ENCODE data around the gene CHORDC1. TPM values are rescaled to one million over a fixed set of nuclear protein-coding genes. Genes with fewer than 3 reads are reported as not detected.
"Not testable (repeated sequence)": the region's sequence is repeated elsewhere in the genome, so short reads cannot be mapped to it uniquely, and the experiment has no call there.

The CHORDC1 gene
- total RNA-seq, 2 experiments from 2014 or later, result 108 to 114 TPM

DNA sequence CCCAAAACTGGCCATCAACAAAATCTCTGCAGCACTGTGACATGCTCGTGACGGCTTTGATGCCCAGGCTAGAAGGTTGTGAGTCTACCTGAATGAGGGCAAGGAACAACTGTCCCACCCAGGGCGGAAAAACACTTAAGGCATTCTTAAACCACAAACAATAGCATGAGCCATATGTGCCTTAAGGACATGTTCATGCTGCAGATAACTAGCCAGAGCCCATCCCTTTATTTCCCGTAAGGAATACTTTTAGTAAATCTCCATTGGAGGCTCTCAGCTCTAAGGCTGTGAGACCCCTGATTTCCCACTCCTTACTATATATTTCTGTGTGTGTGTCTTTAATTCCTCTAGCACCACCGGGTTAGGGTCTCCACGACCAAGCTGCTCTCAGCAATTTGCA is 3.4 kb downstream of the CHORDC1 start:
- ChIA-PET CTCF (no interaction called here), POLR2A (no interaction called here)

GRCh38 chr11:90218606-90219005 is 4.2 kb downstream of the CHORDC1 start:
- POLR2A ChIA-PET, result no interaction called here
- CTCF ChIA-PET, result no interaction called here

DNA sequence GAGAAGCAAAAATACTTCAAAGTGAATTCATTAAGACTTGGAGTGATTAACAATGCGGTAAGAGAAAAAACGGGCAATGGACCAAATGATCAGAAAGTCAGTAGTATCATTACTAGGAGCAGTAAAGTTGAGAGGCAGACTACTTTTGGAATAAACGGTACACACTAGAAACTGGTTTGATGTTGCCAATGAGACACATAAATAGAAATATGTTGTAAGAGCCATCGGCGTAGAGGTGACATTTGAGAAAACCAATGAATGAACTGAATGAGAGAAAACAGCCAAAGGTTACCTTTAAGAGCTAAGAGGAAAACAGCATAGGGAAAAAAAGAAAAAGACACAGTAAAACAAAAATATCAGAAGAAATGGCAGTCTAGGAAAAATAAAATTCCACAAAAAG is 6.2 kb downstream of the CHORDC1 start:
- POLR2A ChIA-PET, result no interaction called here
- CTCF ChIA-PET, result no interaction called here

GRCh38 chr11:90213322-90213721 is 9.5 kb downstream of the CHORDC1 start:
- POLR2A ChIA-PET, result no interaction called here

DNA sequence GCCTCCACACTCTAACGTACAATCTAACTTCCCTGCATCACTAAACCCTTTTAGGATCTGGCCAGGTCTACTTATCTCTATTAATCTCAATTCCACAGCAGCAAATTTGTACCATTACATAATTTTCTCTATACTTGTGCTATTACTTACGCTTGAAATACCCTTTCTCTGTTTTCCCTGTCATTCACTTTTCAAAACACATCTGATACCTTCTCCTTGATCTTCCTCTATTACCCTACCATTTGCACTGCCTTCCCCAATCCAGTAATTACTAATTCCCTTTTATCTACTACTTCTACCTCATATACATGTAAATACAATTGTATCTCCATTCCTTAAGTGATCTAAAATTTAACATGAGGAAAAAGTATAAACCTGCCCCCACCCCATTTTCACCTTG is 14.0 kb downstream of the CHORDC1 start:
- CTCF ChIA-PET, result no interaction called here
- POLR2A ChIA-PET, result no interaction called here

More at GRCh38 chr11:90213322-90213721, 9.5 kb downstream of the CHORDC1 start:
- CTCF ChIA-PET, result no interaction called here

GRCh38 chr11:90207992-90208391 is 14.9 kb downstream of the CHORDC1 start:
- CTCF ChIA-PET, POLR2A ChIA-PET: not testable (repeated sequence)

GRCh38 chr11:90204832-90205646 is 17.8 kb downstream of the CHORDC1 start:
- CTCF ChIA-PET, result interaction anchor here (0.9 to 1.4 kb wide), 5 partner anchors 9 to 100 kb away, joined by 3 to 7 read pairs (median 3); no protein-coding TSS in a partner anchor
- POLR2A ChIA-PET, result no interaction called here

GRCh38 chr11:90204407-90204806 is 18.4 kb downstream of the CHORDC1 start:
- POLR2A ChIA-PET, result no interaction called here
- CTCF ChIA-PET, result interaction anchor here (0.9 to 1.4 kb wide), 5 partner anchors 8 to 100 kb away, joined by 3 to 7 read pairs (median 3); no protein-coding TSS in a partner anchor

- ChIA-PET POLR2A (no interaction called here), CTCF (no interaction called here)
Observed at GRCh38 chr11:90202342-90202741, 20.5 kb downstream of the CHORDC1 start.

- ChIA-PET CTCF (no interaction called here), POLR2A (interaction anchor here (1.3 kb wide), 1 partner anchor 26 kb away, joined by 3 read pairs; the partner anchor contains the start of gene CHORDC1)
Observed at GRCh38 chr11:90197377-90197776, 25.5 kb downstream of the CHORDC1 start.

- POLR2A ChIA-PET, result no interaction called here
- CTCF ChIA-PET, result no interaction called here
Observed at GRCh38 chr11:90192869-90193582, 29.8 kb downstream of the CHORDC1 start.

DNA sequence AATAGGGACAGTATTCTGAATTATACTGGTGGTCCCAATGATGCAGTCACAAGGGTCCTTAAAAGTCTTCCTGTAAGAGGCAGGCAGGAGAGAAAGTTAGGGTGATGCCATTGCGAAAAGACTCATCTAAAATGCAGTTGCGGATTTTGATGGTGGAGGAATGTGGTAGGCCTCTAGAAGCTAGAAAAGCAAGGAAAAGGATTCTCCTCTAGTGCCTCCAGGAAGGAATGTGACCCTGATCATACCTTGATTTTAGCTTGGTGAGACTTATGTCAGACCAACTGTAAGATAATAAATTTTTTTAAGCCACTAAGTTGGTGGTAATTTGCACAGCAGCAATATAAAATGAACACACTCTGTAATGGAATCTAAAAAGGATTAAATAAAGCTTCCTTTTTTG is 33.8 kb downstream of the CHORDC1 start:
- ChIA-PET POLR2A (interaction anchor here (0.7 kb wide), 1 partner anchor 34 kb away, joined by 3 read pairs; no protein-coding TSS in a partner anchor), CTCF (interaction anchor here (0.8 kb wide), 1 partner anchor 34 kb away, joined by 3 read pairs; the partner anchor contains the start of gene CHORDC1)

- POLR2A ChIA-PET, result no interaction called here
- CTCF ChIA-PET, result no interaction called here
Observed at GRCh38 chr11:90187839-90188238, 35.0 kb downstream of the CHORDC1 start.

- POLR2A ChIA-PET, result no interaction called here
- CTCF ChIA-PET, result no interaction called here
Observed at GRCh38 chr11:90179923-90180322, 42.9 kb downstream of the CHORDC1 start.

GRCh38 chr11:90178751-90179150 is 44.1 kb downstream of the CHORDC1 start:
- ChIA-PET POLR2A (no interaction called here), CTCF (no interaction called here)

DNA sequence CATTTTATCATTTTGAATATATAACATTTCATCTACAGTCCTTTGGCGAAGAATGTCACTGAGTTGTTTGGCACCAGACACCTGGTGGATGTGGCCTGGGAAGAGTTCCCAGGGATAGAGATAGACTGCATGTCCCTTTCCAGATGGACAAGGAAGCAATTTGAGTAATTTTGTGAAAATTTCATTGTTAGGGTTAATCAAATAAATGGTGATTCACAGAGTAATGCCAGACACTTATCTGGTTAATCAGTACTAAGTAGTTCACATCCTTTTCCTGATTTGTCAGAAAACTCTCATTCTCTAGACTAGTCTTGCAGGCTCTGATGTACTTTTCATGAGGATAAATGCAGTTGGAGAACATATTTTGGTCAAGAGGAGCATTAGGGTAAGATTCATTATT is 46.8 kb downstream of the CHORDC1 start:
- ChIA-PET CTCF (no interaction called here), POLR2A (no interaction called here)

DNA sequence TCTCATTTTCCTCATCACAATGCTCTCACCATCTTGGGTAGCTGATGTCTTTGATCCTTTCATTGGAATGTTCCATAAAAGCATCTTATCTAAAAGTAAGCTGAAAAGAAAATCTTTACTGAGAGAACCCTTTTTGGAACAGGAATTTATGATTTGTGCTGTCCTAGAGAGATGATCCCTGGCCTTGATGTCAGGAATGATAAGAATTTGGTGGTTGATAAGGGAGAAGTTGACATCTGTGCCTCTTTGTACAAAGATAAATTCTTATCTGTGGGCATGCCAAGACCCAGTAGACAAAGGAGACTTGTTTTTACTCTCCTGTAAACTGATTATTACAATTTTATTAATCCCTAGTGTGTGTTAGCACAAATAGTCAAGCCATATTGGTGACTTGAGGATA is 51.5 kb downstream of the CHORDC1 start:
- ChIA-PET CTCF (no interaction called here), POLR2A (no interaction called here)

DNA sequence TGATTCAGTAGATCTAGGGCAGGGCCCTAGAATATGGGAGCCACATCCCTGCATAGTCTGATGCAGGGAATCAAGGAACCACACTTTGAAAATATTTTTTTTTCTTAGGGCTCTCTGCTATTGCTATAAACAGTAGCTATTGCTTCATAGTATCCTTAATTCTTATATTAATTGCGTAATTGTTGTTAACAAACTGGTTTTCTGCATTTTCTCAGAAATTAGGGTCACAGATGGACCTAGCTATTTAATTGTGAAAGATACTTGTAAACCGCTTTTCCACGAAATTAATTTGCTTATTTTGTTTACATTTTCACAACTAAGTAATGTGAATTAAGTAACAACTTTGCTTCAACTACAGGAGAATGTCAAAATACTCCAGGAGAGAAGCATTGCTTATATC is 54.3 kb downstream of the CHORDC1 start:
- POLR2A ChIA-PET, result no interaction called here
- CTCF ChIA-PET, result no interaction called here

DNA sequence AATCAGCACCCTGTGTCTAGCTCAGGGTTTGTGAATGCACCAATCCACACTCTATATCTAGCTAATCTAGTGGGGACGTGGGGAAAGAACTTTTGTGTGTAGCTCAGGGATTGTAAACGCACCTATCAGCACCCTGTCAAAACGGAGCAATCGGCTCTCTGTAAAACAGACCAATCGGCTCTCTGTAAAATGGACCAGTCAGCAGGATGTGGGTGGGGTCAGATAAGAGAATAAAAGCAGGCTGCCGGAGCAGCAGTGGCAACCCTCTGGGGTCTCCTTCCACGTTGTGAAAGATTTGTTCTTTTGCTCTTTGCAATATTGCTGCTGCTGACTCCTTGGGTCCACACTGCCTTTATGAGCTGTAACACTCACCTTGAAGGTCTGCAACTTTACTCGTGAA is 55.1 kb downstream of the CHORDC1 start:
- CTCF ChIA-PET, POLR2A ChIA-PET: not testable (repeated sequence)

DNA sequence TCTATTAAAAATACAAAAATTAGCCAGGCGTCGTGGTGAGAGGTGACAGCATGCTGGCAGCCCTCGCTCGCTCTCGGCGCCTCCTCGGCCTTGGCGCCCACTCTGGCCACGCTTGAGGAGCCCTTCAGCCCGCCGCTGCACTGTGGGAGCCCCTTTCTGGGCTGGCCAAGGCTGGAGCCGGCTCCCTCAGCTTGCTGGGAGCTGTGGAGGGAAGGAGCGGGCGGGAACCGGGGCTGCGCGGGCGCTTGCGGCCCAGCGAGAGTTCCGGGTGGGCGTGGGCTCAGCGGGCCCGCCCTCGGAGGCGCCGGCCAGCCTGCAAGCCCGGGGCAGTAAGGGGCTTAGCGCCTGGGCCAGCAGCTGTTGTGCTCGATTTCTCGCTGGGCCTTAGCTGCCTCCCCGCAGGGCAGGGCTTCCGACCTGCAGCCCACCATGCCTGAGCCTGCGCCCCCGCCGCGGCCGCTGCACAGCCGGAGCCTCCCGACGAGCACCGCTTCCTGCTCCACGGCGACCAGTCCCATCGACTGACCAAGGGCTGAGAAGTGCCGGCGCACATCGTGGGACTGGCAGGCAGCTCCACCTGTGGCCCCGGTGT is 55.8 kb downstream of the CHORDC1 start:
- CTCF ChIA-PET, POLR2A ChIA-PET: not testable (repeated sequence)
